H9 (cell line): ENCODE results near the gene TMEM100. TPM values are rescaled to one million over a fixed set of nuclear protein-coding genes. Genes with fewer than 3 reads are reported as not detected.

Source experiments
- DNase-seq: peaks from one replicate; pipeline ENCODE4 v3.0.0-alpha.2; 2017
- H2AFZ ChIP-seq: one replicate; pipeline ENCODE4 v1.6.1; 2013; ENCODE audit warnings: mild to moderate bottlenecking, low read length, control low read depth, moderate library complexity
- H2AK5ac ChIP-seq: 2 replicates; pipeline ENCODE4 v1.6.1; 2013; ENCODE audit warnings: low read length, control low read depth, mixed read lengths; ENCODE audit not compliant: insufficient read length
- H2BK120ac ChIP-seq: one replicate; pipeline ENCODE4 v1.6.1; 2013; ENCODE audit warnings: low read depth, mild to moderate bottlenecking, low read length, control low read depth, inconsistent platforms; ENCODE audit not compliant: poor library complexity, severe bottlenecking
- H2BK12ac ChIP-seq: 2 replicates; pipeline ENCODE4 v1.6.1; 2013; ENCODE audit warnings: low read length, control low read depth, mixed read lengths, low read depth; ENCODE audit not compliant: insufficient read length
- H2BK15ac ChIP-seq: 2 replicates; pipeline ENCODE4 v1.6.1; 2013; ENCODE audit warnings: low read depth, low read length, control low read depth
- H2BK20ac ChIP-seq: one replicate; pipeline ENCODE4 v1.6.1; 2013; ENCODE audit warnings: low read depth, mild to moderate bottlenecking, low read length, control low read depth, inconsistent platforms; ENCODE audit not compliant: poor library complexity, severe bottlenecking
- H2BK5ac ChIP-seq: 2 replicates; pipeline ENCODE4 v1.6.1; 2013; ENCODE audit warnings: low read length, control low read depth, mixed read lengths; ENCODE audit not compliant: insufficient read length
- H3K14ac ChIP-seq: 2 replicates; pipeline ENCODE4 v1.6.1; 2013; ENCODE audit warnings: low read length, control low read depth; ENCODE audit not compliant: insufficient read depth
- H3K18ac ChIP-seq: 2 replicates; pipeline ENCODE4 v1.6.1; 2013; ENCODE audit warnings: low read depth, mild to moderate bottlenecking, mixed read lengths, low read length, control low read depth; ENCODE audit not compliant: insufficient read length
- H3K23ac ChIP-seq: 2 replicates; pipeline ENCODE4 v1.6.1; 2013; ENCODE audit warnings: low read length, control low read depth, mixed read lengths, low read depth; ENCODE audit not compliant: insufficient read length
- H3K23me2 ChIP-seq: 2 replicates; pipeline ENCODE4 v1.6.1; 2013; ENCODE audit warnings: low read depth, mild to moderate bottlenecking, mixed read lengths, low read length, control low read depth; ENCODE audit not compliant: insufficient read length, poor library complexity, severe bottlenecking
- H3K27ac ChIP-seq: 2 replicates; pipeline ENCODE4 v1.5.1; 2013; ENCODE audit warnings: low read length, control low read depth, mixed read lengths, low read depth; ENCODE audit not compliant: insufficient read length
- H3K27me3 ChIP-seq: 2 replicates; pipeline ENCODE4 v1.6.1; 2013; ENCODE audit warnings: low read length, control low read depth, inconsistent platforms; ENCODE audit not compliant: insufficient read depth
- H3K4ac ChIP-seq: 2 replicates; pipeline ENCODE4 v1.6.1; 2013; ENCODE audit warnings: low read depth, mild to moderate bottlenecking, control low read depth, inconsistent platforms, low read length, moderate library complexity
- H3K4me1 ChIP-seq: 2 replicates; pipeline ENCODE4 v1.6.1; 2013; ENCODE audit warnings: low read length, control low read depth, inconsistent platforms; ENCODE audit not compliant: insufficient read depth
- H3K4me2 ChIP-seq: 2 replicates; pipeline ENCODE4 v1.6.1; 2013; ENCODE audit warnings: low read length, control low read depth, mixed read lengths; ENCODE audit not compliant: insufficient read length, insufficient read depth
- H3K56ac ChIP-seq: 2 replicates; pipeline ENCODE4 v1.6.1; 2013; ENCODE audit warnings: low read depth, mild to moderate bottlenecking, mixed read lengths, low read length, control low read depth; ENCODE audit not compliant: insufficient read length
- H3K79me1 ChIP-seq: 2 replicates; pipeline ENCODE4 v1.6.1; 2013; ENCODE audit warnings: low read depth, mild to moderate bottlenecking, moderate library complexity, low read length, control low read depth, inconsistent platforms; ENCODE audit not compliant: insufficient read depth, poor library complexity, severe bottlenecking
- H3K79me2 ChIP-seq: 2 replicates; pipeline ENCODE4 v1.6.1; 2013; ENCODE audit warnings: low read length, control low read depth, inconsistent platforms; ENCODE audit not compliant: insufficient read depth
- H3K9ac ChIP-seq: 2 replicates; pipeline ENCODE4 v1.6.1; 2013; ENCODE audit warnings: low read length, control low read depth, mixed read lengths; ENCODE audit not compliant: insufficient read length; ENCODE audit errors: extremely low read depth
- H3K9me3 ChIP-seq: one replicate; pipeline ENCODE4 v1.6.1; 2013; ENCODE audit warnings: low read depth, low read length, inconsistent platforms; ENCODE audit not compliant: control insufficient read depth
- H3T11ph ChIP-seq: one replicate; pipeline ENCODE4 v1.6.1; 2013; ENCODE audit warnings: mild to moderate bottlenecking, low read length, control low read depth, inconsistent platforms
- H4K20me1 ChIP-seq: one replicate; pipeline ENCODE4 v1.6.1; 2013; ENCODE audit not compliant: control insufficient read depth, insufficient read length, insufficient read depth
- H4K5ac ChIP-seq: 2 replicates; pipeline ENCODE4 v1.6.1; 2013; ENCODE audit warnings: low read depth, mild to moderate bottlenecking, mixed read lengths, low read length, control low read depth; ENCODE audit not compliant: insufficient read length
- H4K8ac ChIP-seq: replicated peaks from 2 replicates; pipeline ENCODE4 v1.6.1; 2013; ENCODE audit warnings: low read length, control low read depth, mixed read lengths, low read depth; ENCODE audit not compliant: insufficient read length
- H4K91ac ChIP-seq: 2 replicates; pipeline ENCODE4 v1.6.1; 2013; ENCODE audit warnings: low read depth, mild to moderate bottlenecking, moderate library complexity, mixed read lengths, low read length, control low read depth; ENCODE audit not compliant: insufficient read length
- H3K27ac Mint-ChIP-seq, 3 experiments: 2 replicates in 2 of 3; 3 replicates in 1 of 3; pipeline ENCODE4 v1.8.0; 2020 to 2021; ENCODE audit warnings: mixed read lengths in 3 of 3, mild to moderate bottlenecking in 1 of 3, moderate library complexity in 1 of 3
- H3K27me3 Mint-ChIP-seq: 2 replicates; pipeline ENCODE4 v1.8.0; 2021; ENCODE audit warnings: low read depth, mild to moderate bottlenecking, moderate library complexity, mixed read lengths
- H3K36me3 Mint-ChIP-seq, 3 experiments: 2 replicates in 2 of 3; 3 replicates in 1 of 3; pipeline ENCODE4 v1.8.0; 2020 to 2021; ENCODE audit warnings: low read depth in 3 of 3, mixed read lengths in 3 of 3; ENCODE audit not compliant: insufficient read depth in 1 of 3
- H3K4me1 Mint-ChIP-seq, 2 experiments: 2 replicates each; pipeline ENCODE4 v1.8.0; 2020; ENCODE audit warnings: mixed read lengths in 2 of 2
- H3K4me3 Mint-ChIP-seq, 2 experiments: 2 replicates in 1 of 2; 3 replicates in 1 of 2; pipeline ENCODE4 v1.8.0; 2020 to 2021; ENCODE audit warnings: mild to moderate bottlenecking in 2 of 2, mixed read lengths in 2 of 2, moderate library complexity in 1 of 2
- H3K9me3 Mint-ChIP-seq, 2 experiments: 2 replicates in 1 of 2; 3 replicates in 1 of 2; pipeline ENCODE4 v1.8.0; 2020; ENCODE audit warnings: mild to moderate bottlenecking in 2 of 2, mixed read lengths in 2 of 2, moderate library complexity in 1 of 2
- WGBS: extraction: QIAGEN DNeasy Blood & Tissue Kit; methylation state at CpG from one replicate; pipeline ENCODE4 v1.1.7; 2013; ENCODE audit warnings: missing lambda C conversion rate, low lambda C conversion rate, mixed read lengths; ENCODE audit not compliant: insufficient read length; ENCODE audit errors: extremely low coverage; 5-methylcytosine and 5-hydroxymethylcytosine counted together
- total RNA-seq: library from RNA; stranded (reverse); gene quantifications from 2 replicates; pipeline ENCODE4 v1.2.1, GENCODE V29; 2021
- TF ChIP-seq, protein P1 (sequence below): fragments of 200-600 bp; sonication (generic); conservative IDR thresholded peaks from 3 replicates; pipeline ENCODE4 v1.8.0; 2021; ENCODE audit warnings: antibody characterized with exemption, mild to moderate bottlenecking

Gene TMEM100
- total RNA-seq, 1 experiment from 2014 or later = 0.17 TPM

GRCh38 chr17:55727920-55728319 lies 5.3 kb upstream of the TMEM100 start:
- no peak overlapping the region for H3K4me3 Mint-ChIP-seq
- no peak overlapping the region for H3T11ph ChIP-seq
- no peak overlapping the region for H3K27ac Mint-ChIP-seq
- TF ChIP-seq, protein P1, sequence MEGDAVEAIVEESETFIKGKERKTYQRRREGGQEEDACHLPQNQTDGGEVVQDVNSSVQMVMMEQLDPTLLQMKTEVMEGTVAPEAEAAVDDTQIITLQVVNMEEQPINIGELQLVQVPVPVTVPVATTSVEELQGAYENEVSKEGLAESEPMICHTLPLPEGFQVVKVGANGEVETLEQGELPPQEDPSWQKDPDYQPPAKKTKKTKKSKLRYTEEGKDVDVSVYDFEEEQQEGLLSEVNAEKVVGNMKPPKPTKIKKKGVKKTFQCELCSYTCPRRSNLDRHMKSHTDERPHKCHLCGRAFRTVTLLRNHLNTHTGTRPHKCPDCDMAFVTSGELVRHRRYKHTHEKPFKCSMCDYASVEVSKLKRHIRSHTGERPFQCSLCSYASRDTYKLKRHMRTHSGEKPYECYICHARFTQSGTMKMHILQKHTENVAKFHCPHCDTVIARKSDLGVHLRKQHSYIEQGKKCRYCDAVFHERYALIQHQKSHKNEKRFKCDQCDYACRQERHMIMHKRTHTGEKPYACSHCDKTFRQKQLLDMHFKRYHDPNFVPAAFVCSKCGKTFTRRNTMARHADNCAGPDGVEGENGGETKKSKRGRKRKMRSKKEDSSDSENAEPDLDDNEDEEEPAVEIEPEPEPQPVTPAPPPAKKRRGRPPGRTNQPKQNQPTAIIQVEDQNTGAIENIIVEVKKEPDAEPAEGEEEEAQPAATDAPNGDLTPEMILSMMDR = no peak
- no peaks in the 10 kb centered on the region for H3K9me3 Mint-ChIP-seq
- H3K27me3 ChIP-seq = 0 out of 2 replicates have a peak, but pooled peaks cover 3% of the 10 kb centered on the region
- H4K91ac ChIP-seq = no peak overlapping the region
- H3K9me3 ChIP-seq = no peaks in the 10 kb centered on the region
- no peak overlapping the region for H4K5ac ChIP-seq
- H3K14ac ChIP-seq = no peak overlapping the region
- H3K23me2 ChIP-seq = no peaks in the 10 kb centered on the region
- no peak overlapping the region for H3K18ac ChIP-seq
- no peaks in the 10 kb centered on the region for H3K36me3 Mint-ChIP-seq
- H3K27me3 Mint-ChIP-seq = no peaks in the 10 kb centered on the region
- no CpG with 5 or more reads among the region's 1 CpG for WGBS
- H3K79me1 ChIP-seq = no peaks in the 10 kb centered on the region
- H3K27ac ChIP-seq = no peak overlapping the region
- H2AFZ ChIP-seq = no peak overlapping the region
- no peak overlapping the region for H3K56ac ChIP-seq
- H3K4me2 ChIP-seq = no peak overlapping the region
- H4K8ac ChIP-seq = no peak overlapping the region
- no peak overlapping the region for H2BK15ac ChIP-seq
- H2BK12ac ChIP-seq = no peak overlapping the region
- peaks cover 40 to 56% of the 10 kb centered on the region in 2 experiments for H3K4me1 Mint-ChIP-seq
- H3K4ac ChIP-seq = no peak overlapping the region
- no peak overlapping the region for H2AK5ac ChIP-seq
- H3K23ac ChIP-seq = no peak overlapping the region
- peaks cover 9% of the 10 kb centered on the region; the same call in 1 of the 2 replicates for H3K4me1 ChIP-seq
- no peaks in the 10 kb centered on the region for H3K79me2 ChIP-seq
- DNase-seq = no peak
- H3K9ac ChIP-seq = no peak overlapping the region
- no peak overlapping the region for H2BK5ac ChIP-seq
- H4K20me1 ChIP-seq = no peaks in the 10 kb centered on the region
- no peak overlapping the region for H2BK20ac ChIP-seq
- no peak overlapping the region for H2BK120ac ChIP-seq
